Muscle layer of duodenum (tissue), 2 donors: ENCODE measurements around the gene CSF2.

Experiments used
- H3K27ac ChIP-seq: one replicate; pipeline ENCODE4 v1.7.0; 2013; ENCODE audit warnings: mild to moderate bottlenecking, low read length
- H3K27me3 ChIP-seq: one replicate; pipeline ENCODE4 v1.7.0; 2013; ENCODE audit warnings: low read depth, mild to moderate bottlenecking, control low read depth, low read length
- H3K36me3 ChIP-seq, 2 donors: one replicate each; pipeline ENCODE4 v1.7.0; 2013; ENCODE audit warnings: low read length in 2 of 2, control low read depth in 1 of 2, mild to moderate bottlenecking in 1 of 2; ENCODE audit not compliant: insufficient read depth in 2 of 2, control insufficient read depth in 1 of 2
- H3K4me1 ChIP-seq, 2 donors: one replicate each; pipeline ENCODE4 v1.7.0; 2013; ENCODE audit warnings: low read length in 2 of 2, mild to moderate bottlenecking in 2 of 2, control low read depth in 1 of 2, moderate library complexity in 1 of 2; ENCODE audit not compliant: insufficient read depth in 2 of 2, control insufficient read depth in 1 of 2
- H3K4me3 ChIP-seq, 2 donors: one replicate each; pipeline ENCODE4 v1.7.0; 2013; ENCODE audit warnings: low read length in 2 of 2, low read depth in 1 of 2, mild to moderate bottlenecking in 1 of 2
- H3K9me3 ChIP-seq, 2 donors: one replicate each; pipeline ENCODE4 v1.7.0; 2013; ENCODE audit warnings: low read length in 2 of 2, control low read depth in 1 of 2, mild to moderate bottlenecking in 1 of 2; ENCODE audit not compliant: control insufficient read depth in 1 of 2
- donor health status: healthy.

CSF2 gene

DNA sequence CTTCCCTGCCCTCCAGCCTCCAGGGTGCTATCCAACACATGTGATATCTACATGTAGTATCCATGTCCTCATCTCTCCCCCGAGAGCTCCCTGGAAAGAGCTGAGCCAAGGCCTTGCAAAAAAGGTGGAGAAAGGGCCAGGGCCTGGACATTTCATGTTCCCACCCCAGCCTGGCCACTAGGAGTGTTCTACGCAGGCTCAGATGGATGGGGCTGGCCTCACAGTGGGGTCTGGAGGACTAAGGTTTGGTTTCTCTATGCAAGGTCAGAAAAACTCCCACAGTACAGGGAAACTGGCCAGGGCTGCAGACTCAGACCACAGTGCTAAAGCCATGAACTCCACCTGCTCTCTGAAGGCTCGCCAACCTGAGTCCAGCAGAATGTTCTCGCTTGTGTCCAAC lies 1.5 kb upstream of the CSF2 start:
- H3K27me3 ChIP-seq = no peaks in the 10 kb centered on the region
- H3K36me3 ChIP-seq = no peaks in the 10 kb centered on the region
- H3K4me3 ChIP-seq = no peak overlapping the region
- no peak overlapping the region for H3K27ac ChIP-seq
- H3K9me3 ChIP-seq = no peaks in the 10 kb centered on the region
- no peaks in the 10 kb centered on the region for H3K4me1 ChIP-seq

DNA sequence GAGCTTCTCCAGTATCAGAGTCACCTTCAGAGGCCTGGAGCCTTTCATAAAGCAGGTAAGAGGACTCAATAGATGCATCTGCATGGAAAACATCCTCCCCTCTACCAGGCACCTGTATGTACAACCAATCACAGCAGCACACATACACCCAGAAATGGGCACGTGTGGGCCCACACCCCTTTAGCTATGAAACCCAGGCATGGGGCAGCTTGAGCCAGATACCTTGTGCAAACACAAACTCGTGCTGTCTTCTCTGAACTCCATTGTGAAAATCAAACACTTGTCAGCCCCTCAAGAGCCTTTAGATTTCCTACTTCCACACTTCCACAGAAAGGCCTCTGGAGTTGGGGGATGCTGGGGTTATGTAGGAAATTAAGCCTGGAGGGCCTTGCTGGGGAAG lies 1.1 kb upstream of the CSF2 start:
- H3K9me3 ChIP-seq = no peaks in the 10 kb centered on the region
- no peaks in the 10 kb centered on the region for H3K4me1 ChIP-seq
- no peak overlapping the region for H3K4me3 ChIP-seq
- H3K27me3 ChIP-seq = no peaks in the 10 kb centered on the region
- H3K27ac ChIP-seq = no peak overlapping the region
- no peaks in the 10 kb centered on the region for H3K36me3 ChIP-seq

DNA sequence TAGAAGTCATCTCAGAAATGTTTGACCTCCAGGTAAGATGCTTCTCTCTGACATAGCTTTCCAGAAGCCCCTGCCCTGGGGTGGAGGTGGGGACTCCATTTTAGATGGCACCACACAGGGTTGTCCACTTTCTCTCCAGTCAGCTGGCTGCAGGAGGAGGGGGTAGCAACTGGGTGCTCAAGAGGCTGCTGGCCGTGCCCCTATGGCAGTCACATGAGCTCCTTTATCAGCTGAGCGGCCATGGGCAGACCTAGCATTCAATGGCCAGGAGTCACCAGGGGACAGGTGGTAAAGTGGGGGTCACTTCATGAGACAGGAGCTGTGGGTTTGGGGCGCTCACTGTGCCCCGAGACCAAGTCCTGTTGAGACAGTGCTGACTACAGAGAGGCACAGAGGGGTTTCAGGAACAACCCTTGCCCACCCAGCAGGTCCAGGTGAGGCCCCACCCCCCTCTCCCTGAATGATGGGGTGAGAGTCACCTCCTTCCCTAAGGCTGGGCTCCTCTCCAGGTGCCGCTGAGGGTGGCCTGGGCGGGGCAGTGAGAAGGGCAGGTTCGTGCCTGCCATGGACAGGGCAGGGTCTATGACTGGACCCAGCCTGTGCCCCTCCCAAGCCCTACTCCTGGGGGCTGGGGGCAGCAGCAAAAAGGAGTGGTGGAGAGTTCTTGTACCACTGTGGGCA lies 642 bp downstream of the CSF2 start:
- Histone ChIP-seq H3K4me1 (no peaks in the 10 kb centered on the region), H3K27me3 (no peaks in the 10 kb centered on the region), H3K9me3 (no peaks in the 10 kb centered on the region), H3K27ac (no peak overlapping the region), H3K36me3 (no peaks in the 10 kb centered on the region), H3K4me3 (no peak overlapping the region)

DNA sequence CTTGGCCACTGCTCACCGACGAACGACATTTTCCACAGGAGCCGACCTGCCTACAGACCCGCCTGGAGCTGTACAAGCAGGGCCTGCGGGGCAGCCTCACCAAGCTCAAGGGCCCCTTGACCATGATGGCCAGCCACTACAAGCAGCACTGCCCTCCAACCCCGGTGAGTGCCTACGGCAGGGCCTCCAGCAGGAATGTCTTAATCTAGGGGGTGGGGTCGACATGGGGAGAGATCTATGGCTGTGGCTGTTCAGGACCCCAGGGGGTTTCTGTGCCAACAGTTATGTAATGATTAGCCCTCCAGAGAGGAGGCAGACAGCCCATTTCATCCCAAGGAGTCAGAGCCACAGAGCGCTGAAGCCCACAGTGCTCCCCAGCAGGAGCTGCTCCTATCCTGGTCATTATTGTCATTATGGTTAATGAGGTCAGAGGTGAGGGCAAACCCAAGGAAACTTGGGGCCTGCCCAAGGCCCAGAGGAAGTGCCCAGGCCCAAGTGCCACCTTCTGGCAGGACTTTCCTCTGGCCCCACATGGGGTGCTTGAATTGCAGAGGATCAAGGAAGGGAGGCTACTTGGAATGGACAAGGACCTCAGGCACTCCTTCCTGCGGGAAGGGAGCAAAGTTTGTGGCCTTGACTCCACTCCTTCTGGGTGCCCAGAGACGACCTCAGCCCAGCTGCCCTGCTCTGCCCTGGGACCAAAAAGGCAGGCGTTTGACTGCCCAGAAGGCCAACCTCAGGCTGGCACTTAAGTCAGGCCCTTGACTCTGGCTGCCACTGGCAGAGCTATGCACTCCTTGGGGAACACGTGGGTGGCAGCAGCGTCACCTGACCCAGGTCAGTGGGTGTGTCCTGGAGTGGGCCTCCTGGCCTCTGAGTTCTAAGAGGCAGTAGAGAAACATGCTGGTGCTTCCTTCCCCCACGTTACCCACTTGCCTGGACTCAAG lies 1.5 kb downstream of the CSF2 start:
- Histone ChIP-seq H3K27ac (no peak overlapping the region), H3K4me3 (no peak overlapping the region), H3K9me3 (no peaks in the 10 kb centered on the region), H3K27me3 (no peaks in the 10 kb centered on the region), H3K4me1 (no peaks in the 10 kb centered on the region), H3K36me3 (no peaks in the 10 kb centered on the region)

DNA sequence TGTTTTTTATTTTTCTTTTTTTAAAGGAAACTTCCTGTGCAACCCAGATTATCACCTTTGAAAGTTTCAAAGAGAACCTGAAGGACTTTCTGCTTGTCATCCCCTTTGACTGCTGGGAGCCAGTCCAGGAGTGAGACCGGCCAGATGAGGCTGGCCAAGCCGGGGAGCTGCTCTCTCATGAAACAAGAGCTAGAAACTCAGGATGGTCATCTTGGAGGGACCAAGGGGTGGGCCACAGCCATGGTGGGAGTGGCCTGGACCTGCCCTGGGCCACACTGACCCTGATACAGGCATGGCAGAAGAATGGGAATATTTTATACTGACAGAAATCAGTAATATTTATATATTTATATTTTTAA lies 2.1 kb downstream of the CSF2 start:
- no peaks in the 10 kb centered on the region for H3K9me3 ChIP-seq
- no peaks in the 10 kb centered on the region for H3K4me1 ChIP-seq
- no peak overlapping the region for H3K27ac ChIP-seq
- no peak overlapping the region for H3K4me3 ChIP-seq
- no peaks in the 10 kb centered on the region for H3K27me3 ChIP-seq
- H3K36me3 ChIP-seq = no peaks in the 10 kb centered on the region

DNA sequence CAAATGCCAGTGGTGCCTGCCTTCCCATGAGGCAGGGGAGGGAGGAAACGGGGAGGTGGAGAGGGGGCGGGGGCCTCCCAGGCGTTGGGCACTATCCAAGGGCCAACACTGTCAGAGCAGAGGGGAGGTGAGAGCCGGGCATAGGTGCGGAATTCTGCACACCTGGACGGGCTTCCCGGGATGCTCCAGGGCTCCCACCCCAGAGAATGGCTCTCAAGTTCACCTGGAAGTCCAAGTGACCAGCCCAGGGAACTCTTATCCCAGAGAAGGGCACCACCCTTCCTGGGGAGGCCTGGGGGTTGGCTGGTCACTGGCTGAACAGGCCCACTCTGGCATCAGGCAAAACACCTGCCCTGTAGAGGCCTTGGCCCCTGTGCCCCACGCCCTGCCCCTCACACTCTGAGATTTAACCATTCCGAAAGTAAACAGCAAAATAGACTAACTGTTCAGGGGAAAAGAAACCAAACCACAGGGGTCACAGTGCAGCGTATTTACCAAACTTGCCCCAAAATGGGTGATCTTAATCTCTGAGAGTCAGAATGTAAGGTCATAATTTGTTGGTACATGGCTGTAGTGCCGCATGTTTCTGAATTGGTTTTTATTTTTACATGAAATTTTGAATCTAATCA lies 2.7 kb downstream of the CSF2 start:
- no peaks in the 10 kb centered on the region for H3K36me3 ChIP-seq
- H3K4me3 ChIP-seq = no peak overlapping the region
- H3K9me3 ChIP-seq = no peaks in the 10 kb centered on the region
- H3K27me3 ChIP-seq = no peaks in the 10 kb centered on the region
- H3K4me1 ChIP-seq = no peaks in the 10 kb centered on the region
- H3K27ac ChIP-seq = no peak overlapping the region

DNA sequence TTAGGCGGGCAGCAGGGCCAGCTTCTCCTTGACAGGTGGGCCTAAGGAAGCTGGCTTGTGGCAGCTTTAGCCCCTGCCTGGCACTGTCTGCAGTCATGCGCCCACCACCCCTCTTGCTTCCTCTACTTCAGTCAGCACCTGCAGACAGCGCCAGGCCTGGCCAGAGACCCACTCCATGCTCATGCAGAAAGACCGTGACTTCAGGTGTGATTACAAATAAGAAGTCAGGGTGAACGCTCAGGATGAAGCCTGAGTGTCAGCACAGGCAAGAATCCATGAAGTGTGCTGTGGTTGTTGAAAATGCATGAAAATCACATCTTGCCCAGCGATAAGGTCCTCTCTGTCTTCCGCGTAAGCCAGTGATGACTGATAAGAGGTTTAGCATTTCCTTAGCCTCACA lies 3.4 kb downstream of the CSF2 start:
- no peaks in the 10 kb centered on the region for H3K36me3 ChIP-seq
- no peaks in the 10 kb centered on the region for H3K4me1 ChIP-seq
- no peak overlapping the region for H3K27ac ChIP-seq
- H3K9me3 ChIP-seq = no peaks in the 10 kb centered on the region
- H3K4me3 ChIP-seq = no peak overlapping the region
- H3K27me3 ChIP-seq = no peaks in the 10 kb centered on the region

DNA sequence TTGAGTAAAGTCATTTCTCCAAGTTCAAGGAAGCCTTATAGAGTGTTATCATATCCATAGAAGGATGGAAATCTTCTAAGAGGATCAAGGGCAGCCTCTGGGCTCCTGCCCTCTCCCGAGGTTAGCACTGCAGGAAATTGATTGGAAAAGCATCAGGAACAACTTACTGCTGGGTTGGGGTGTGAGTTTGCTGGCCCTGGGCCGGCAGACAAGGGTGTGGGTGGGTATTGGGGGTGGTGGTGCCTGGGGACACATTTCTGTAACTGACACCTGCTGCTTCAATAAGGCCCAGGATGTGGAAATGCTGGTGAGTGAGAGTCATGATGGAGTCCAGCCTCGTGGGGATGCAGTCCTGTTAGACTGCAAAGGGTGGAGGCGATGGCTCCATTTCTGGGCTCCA lies 5.5 kb downstream of the CSF2 start:
- H3K27ac ChIP-seq = no peak overlapping the region
- H3K4me3 ChIP-seq = no peak overlapping the region
- no peaks in the 10 kb centered on the region for H3K4me1 ChIP-seq
- no peaks in the 10 kb centered on the region for H3K27me3 ChIP-seq
- no peaks in the 10 kb centered on the region for H3K9me3 ChIP-seq
- H3K36me3 ChIP-seq = no peaks in the 10 kb centered on the region

DNA sequence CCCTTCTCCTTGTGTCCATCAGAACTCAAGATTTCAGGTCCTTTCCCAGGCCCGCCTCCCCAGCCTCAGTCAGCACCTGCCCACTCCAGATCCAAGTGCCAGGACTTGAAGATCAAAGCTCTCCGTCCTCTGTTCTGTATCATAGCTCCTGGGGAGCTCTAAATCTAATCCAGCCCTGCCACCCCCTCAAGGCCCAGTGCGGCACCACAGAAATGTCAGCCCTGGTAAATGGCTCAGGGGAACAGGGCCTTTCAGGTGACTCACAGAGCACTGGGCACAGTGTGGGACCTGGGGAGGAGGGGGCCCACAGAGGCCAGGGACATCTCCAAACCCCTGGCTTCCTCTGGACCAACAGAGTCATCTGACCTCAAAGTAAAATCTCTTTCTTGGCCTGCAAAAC lies 6.0 kb downstream of the CSF2 start:
- no peaks in the 10 kb centered on the region for H3K9me3 ChIP-seq
- H3K36me3 ChIP-seq = no peaks in the 10 kb centered on the region
- H3K27ac ChIP-seq = no peak overlapping the region
- no peaks in the 10 kb centered on the region for H3K27me3 ChIP-seq
- no peaks in the 10 kb centered on the region for H3K4me1 ChIP-seq
- H3K4me3 ChIP-seq = no peak overlapping the region

DNA sequence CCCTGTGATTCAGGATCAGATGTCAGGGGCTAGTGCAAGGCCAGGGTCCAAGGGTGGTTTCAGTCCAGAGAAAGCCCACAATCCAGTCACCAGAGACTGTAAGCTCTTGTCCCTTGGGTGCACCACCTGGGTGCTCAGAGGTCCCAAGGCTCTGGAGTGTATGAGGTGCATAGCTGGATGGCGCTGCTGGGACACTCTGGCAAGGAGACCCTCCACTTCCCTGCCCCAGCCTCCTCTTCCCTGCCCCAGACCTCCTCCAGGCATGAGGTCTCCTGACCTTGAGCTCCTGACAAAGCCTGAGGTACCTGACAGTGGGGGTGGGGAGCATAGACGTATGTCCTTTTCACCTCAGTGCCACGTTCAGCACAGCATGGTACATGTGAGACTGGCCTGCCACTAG lies 7.0 kb downstream of the CSF2 start:
- H3K9me3 ChIP-seq = no peaks in the 10 kb centered on the region
- H3K4me3 ChIP-seq = no peak overlapping the region
- no peaks in the 10 kb centered on the region for H3K36me3 ChIP-seq
- H3K27ac ChIP-seq = no peak overlapping the region
- H3K27me3 ChIP-seq = peaks cover 5% of the 10 kb centered on the region
- no peaks in the 10 kb centered on the region for H3K4me1 ChIP-seq

DNA sequence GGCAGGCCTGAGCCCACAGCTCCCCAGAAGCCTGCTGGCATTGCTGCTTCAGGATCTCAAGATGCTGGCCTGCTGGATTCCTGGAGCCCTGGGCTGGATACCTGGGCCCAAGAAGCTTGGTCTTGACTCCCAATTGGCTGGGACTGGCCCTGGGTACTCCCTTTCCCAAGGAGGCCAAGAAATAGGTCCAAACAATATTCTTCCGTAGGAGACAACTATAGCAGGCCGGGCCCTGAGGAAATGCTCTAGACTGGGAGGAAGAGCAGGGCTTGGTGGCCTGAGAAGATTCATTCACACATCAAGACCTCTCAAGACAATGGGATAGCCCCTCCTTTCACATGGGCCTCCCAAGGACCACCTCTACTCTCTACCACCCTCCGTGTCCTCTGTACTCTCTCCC lies 7.9 kb downstream of the CSF2 start:
- peaks cover 5% of the 10 kb centered on the region for H3K27me3 ChIP-seq
- no peak overlapping the region for H3K27ac ChIP-seq
- no peaks in the 10 kb centered on the region for H3K36me3 ChIP-seq
- H3K4me1 ChIP-seq = no peaks in the 10 kb centered on the region
- H3K4me3 ChIP-seq = no peak overlapping the region
- H3K9me3 ChIP-seq = no peaks in the 10 kb centered on the region
